ENCODE measurements around the gene RERE.

The RERE gene

DNA sequence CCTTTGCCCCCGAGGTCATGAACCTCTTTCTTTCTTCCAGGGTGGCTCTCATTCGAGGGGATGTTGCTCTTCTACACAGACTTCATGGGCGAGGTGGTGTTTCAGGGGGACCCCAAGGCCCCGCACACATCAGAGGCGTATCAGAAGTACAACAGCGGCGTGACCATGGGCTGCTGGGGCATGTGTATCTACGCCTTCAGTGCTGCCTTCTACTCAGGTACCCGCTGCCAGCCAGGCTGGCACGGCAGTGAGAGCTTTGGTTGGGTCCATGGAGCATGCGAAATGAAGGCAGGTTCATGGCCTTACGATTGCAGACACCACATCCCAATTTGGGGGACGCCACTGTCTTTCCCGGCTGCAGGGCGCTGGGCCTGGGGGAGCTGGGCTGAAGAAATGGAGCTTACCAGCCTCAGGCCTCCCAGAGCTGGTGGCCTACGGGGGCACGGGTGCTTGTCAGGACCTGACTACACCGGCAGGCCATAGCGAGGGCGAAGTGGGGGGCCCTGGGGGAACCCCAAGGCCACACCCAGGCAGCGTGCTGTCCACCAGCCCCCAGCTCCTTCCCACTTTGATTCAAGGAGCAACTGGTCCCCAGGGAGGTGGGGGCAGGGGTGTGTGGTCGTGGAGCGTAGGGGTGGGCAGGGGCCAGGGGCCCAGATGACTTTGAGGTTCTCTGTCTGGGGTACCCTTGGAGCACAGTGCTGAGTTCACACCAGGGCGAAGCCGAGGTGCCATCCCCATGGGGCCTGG is 479.5 kb downstream of the RERE start:
- DNase-seq, result no peak

DNA sequence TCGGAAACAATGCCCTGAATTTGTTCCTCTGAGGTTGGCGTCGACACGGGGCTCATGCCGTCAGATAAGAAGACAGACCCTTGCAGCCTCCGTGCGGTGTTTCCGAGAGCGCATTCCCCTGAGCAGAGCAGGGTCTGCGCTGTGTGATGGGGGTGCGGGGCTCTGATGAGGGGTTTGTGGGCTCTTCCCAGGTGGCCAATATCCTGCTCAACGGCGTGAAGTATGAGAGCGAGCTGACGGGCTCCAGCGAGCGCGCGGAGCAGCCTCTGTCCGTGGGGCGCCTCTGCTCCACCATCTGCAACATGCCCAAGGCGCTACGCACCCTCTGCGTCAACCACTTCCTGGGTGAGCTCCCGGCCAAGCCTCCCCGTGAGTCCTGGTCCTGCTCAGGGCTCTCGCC is 482.2 kb downstream of the RERE start:
- DNase-seq, result no peak

DNA sequence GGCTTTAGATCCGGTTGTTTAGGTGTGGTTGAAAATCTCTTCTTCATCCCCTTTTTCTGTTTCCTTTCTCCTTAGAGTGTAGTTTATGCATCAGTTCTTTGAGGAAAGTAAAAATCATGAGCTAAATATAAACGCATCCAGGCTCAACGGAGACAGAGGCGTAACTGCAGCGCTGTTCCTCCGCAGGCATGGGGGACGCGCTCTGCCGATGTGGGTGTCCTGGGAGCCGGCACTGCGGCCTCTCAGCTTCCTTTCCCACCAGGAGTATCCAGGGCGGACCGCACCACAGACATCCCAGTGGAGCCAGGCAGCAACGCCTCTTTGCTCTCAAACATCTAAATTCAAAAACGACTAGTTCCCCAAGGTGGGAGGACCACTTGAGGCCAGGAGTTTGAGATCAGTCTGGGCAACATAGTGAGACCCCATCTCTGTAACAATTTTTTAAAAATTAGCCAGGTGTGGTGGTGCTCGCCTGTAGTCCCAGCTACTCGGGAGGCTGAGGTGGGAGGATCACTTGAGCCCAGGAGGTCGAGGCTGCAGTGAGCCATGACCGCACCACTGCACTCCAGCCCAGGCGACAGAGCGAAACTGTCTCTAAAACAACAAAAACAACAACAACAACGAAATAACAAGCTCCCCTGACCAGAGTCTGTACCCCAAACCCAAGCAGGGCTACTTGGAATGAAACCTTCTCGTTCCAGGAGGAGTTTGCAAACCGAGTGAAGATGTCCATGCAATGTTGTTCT is 483.2 kb downstream of the RERE start:
- DNase-seq, result no peak

DNA sequence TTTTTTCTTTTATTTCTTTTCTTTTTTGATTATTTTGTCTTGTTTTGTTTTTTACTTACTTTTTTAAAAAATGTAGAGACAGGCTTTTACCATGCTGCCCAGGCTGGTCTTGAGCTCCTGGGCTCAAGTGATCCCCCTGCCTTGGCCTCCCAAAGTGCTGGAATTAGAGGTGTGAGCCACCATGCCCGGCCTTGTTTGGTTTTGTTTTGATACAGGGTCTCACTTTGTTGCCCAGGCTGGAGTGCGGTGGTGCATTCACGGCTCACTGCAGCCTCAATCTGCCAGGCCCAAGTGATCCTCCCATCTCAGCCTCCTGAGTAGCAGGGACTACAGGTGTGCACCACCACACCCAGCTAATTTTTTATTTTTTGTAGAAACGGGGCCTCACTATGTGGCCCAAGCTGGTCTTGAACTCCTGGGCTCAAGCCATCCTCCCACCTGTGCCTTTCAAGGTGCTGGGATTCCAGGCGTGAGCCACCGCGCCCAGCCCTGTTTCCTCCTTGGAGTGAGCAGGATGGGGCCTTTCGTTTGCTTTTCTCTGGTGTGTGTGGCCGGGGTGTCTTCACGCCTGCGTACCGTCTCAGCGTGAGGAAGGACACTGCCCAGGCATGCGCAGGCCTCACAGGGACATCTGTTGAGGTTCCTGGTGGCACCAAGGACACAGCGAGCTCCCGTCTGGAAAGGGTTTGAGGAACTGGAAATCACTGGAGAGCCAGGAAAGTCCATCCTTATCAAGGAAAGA is 484.0 kb downstream of the RERE start:
- DNase-seq, result no peak

DNA sequence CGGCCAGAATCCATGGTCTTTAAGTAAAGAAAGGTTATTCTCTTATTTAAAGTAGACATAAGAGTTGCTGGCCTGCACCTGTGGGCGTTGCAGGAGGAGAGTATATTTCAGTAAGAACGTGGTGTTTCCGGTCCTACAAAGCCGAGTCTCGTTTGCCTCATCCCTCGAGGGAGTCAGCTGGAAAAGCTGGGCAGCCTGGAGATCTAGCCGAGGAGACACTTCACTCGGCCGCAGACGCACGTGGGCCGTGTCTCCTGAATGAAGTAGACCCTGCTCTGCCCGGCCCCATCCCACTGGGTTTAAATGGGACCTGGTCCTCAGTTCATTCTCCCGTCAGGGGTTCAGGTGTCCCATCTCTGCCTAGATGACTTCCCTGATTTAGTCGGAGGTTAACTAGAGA is 484.6 kb downstream of the RERE start:
- no peak for DNase-seq

DNA sequence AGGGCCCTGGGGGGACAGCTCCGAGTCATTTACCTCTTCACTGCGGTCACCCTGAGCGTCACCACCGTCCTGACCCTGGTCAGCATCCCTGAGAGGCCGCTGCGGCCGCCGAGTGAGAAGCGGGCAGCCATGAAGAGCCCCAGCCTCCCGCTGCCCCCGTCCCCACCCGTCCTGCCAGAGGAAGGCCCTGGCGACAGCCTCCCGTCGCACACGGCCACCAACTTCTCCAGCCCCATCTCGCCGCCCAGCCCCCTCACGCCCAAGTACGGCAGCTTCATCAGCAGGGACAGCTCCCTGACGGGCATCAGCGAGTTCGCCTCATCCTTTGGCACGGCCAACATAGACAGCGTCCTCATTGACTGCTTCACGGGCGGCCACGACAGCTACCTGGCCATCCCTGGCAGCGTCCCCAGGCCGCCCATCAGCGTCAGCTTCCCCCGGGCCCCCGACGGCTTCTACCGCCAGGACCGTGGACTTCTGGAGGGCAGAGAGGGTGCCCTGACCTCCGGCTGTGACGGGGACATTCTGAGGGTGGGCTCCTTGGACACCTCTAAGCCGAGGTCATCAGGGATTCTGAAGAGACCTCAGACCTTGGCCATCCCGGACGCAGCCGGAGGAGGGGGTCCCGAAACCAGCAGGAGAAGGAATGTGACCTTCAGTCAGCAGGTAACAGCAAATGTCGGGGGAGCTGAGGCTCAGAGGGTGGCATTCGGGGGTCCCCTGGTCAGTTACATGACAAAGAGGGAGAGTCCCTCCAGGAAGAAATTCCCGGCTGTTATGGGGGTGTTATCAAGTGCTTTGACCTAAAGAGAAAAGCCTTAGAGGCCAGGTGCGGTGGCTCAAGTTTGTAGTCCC is 486.9 kb downstream of the RERE start:
- no peak for DNase-seq

DNA sequence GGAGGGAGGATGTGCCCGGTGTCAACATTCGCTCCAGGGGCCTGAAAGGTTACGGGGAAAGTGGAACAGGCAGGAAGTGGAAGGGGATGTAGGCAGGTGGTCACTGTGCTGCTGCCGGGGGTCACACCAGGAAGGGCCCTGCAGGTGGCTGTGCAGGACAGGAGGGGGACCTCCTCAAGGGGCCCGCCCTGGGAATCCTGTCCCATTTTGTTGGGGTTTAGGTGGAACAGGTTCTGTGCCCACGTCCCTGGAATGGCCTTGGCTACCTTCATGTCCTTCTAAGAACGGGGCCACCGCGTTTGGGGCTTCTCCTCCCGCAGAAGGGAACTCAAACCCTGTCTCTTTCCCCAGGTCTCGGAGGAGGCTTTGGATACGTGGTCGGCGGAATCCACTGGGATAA is 487.6 kb downstream of the RERE start:
- no peak for DNase-seq

DNA sequence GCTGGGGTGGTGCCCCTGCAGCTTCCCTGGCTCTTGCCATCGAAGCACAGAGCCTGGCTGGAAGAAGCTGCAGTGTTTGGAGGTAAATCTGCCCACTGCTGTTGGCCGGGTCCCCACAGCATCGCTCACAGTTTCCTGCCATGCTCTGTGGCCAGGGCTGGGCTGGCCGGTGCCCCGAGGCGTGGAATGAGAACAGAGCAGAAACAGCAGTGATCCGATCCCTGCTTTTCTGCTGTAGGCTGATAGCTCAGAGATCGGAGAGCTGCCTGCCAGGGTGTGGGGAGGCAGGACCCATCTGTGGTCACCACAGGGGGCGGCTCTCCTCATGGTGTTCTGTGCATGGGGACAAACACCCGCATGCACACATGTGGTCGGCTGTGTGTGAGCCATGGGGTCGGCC is 488.0 kb downstream of the RERE start:
- DNase-seq, result no peak

DNA sequence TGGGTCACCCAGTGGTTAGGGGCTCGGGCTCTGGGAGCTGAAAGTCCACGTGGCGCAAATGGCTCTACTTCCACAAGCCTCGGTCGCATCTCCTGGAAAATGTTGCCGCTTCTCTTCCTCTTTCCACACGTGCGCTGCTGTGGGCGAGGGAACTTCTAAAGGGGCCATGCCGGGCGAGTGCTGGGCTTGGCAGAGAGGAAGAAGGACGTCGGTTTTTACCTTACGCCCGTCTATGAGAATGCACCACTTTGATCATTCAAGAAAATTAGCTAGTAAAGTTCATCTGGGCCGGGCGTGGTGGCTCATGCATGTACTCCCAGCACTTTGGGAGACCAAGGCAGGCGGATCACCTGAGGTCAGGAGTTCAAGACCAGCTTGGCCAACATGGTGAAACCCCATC is 489.2 kb downstream of the RERE start:
- DNase-seq, result no peak

DNA sequence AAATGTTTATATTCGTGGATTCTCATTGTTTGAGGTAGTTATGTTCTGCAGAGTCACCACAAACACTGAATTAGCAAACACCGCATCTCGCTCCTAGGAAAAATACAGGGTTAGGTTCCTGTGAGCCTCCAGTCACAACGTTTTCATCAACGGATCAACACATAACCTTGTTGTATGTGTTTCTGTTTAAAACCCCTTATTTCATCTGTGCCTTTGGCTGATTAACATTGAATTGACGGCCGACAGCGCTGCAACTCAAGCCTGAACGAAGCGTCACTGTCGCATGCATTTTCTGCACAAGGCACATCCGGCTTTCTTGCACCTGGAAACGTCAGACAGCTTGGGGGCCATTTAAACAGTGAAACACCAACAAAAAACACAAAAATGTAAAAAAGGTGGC is 491.2 kb downstream of the RERE start:
- DNase-seq, result no peak

DNA sequence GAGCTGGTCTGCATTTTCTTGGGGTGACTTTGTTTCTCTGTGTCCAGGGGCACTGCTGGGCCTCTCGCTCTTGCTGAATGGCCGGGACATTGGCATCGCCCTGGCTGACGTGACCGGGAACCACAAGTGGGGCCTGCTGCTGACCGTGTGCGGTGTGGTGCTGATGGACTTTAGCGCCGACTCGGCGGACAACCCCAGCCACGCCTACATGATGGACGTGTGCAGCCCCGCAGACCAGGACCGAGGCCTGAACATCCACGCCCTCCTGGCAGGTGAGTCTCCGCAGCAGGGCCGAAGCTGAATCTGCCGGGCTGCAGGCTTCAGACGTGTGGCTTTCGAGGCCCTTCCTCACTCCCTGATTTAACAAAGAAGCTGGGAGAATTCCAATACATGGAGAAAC is 491.7 kb downstream of the RERE start:
- no peak for DNase-seq

DNA sequence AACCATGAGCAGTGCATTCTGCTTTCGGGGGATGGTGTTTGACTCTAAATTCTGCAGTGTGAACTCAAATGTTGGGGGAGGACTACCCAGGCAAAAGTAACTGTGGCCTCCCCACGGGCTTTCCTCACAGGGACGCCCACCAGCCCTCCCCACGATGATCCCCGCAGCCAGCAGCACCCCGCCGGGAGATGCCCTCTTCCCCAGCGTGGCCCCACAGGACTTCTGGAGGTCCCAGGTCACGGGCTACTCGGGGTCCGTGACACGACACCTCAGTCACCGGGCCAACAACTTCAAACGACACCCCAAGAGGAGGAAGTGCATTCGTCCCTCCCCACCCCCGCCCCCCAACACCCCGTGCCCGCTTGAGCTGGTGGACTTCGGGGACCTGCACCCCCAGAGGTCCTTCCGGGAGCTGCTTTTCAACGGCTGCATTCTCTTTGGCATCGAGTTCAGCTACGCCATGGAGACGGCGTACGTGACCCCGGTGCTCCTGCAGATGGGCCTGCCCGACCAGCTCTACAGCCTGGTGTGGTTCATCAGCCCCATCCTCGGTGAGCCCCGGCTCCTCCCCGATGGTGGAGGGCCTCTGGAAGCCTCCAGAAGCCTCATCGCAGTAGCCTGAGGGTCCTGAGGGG is 493.1 kb downstream of the RERE start:
- no peak for DNase-seq

DNA sequence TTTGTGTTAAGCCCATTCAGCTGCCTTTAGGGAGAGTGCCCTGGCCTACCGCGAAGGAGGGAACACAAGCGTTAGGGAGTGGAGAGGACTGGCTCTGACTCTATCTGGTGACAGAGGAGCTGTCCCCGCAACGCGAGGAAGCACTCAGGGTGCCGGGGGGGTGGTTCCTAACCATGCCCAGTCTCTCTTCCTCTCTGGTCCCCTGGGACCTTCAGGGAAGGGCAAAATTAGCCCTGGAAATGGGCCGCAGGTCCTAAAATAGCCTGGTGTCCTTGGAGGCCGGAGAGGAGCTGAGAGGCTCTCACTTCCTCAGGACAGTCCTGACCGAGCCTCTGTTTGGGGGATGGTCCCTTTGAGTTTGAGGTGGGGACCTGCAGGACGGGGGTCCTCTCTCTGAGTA is 493.7 kb downstream of the RERE start:
- no peak for DNase-seq

DNA sequence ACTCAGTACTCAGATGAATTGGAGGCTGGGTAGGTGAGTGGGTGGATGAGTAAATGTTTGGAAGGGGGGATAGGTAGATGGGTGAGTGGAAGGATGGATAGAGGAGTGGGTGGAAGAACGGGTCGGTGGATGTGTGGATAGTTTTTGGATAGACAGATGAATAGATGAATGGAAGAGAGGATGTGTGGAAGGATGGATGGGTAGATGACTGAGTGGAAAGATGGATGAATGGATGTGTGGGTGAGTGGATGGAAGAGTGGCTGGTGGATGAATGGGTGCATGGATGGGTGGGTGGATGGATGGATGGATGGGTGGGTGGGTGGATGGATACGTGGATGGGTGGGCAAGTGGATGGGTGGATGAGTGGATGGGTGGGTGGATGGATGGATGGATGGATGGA is 495.8 kb downstream of the RERE start:
- DNase-seq, result no peak

DNA sequence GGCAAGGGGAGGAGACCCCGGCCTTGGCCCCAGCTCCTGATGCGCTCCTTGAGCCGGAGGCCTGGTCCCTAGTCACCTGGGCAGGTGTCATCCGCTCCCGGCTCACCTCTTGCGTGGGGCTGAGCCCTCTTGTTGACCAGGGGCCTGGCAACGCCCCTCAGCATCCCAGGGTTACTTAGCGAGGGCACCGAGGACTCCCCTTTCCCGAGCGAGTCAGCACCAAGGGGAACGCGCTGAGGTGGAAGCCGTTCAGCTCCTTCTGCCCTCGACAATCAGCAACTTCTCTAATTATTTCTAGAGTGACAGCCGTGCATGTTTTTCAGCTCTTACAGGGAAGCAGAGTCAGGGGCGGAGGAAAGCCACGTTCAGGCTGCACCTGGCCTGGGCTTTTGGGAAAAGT is 499.0 kb downstream of the RERE start:
- no peak for DNase-seq

DNA sequence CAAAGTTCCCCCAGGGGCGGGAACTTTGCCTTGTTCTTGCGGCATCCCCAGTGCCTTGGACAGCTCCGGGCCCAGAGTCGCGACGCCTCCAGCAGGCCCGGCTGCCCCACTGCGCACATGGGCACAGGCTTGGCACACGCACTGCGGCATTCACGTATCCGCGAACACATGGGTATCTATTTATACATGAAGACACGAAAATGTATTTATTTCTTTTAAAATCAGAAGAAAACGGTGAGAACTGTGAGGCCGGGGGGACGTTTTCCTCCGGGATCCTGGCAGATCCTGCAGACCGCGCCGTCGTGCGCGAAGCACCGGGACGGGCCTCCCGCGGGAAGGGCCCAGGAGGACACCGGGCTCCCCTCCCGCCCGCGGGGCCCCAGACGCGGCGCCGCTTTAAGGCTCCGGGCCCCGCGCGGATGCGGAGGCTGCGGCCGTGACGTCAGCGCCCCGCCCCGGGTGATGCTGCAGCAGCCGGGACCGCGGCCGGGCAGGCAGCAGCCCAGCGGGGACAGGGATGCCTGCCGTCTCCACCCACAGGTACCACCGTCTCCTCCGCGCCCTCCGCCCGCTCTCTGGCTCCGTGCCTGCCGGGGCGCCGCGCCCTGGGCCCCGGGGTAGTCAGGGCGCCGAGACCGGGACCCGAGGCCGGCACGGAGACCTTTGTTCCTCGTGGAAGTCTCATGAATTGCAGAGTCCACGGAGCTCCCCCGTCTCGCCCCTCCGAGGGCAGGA is 499.6 kb downstream of the RERE start, which contains the start of gene SLC45A1:
Gene SLC45A1, plus strand, starts transcription at position 468 of the 735 bp plus-strand sequence. CDS start 6,216 bp downstream, outside the sequence.
- peak; percentile 82 for DNase-seq

DNA sequence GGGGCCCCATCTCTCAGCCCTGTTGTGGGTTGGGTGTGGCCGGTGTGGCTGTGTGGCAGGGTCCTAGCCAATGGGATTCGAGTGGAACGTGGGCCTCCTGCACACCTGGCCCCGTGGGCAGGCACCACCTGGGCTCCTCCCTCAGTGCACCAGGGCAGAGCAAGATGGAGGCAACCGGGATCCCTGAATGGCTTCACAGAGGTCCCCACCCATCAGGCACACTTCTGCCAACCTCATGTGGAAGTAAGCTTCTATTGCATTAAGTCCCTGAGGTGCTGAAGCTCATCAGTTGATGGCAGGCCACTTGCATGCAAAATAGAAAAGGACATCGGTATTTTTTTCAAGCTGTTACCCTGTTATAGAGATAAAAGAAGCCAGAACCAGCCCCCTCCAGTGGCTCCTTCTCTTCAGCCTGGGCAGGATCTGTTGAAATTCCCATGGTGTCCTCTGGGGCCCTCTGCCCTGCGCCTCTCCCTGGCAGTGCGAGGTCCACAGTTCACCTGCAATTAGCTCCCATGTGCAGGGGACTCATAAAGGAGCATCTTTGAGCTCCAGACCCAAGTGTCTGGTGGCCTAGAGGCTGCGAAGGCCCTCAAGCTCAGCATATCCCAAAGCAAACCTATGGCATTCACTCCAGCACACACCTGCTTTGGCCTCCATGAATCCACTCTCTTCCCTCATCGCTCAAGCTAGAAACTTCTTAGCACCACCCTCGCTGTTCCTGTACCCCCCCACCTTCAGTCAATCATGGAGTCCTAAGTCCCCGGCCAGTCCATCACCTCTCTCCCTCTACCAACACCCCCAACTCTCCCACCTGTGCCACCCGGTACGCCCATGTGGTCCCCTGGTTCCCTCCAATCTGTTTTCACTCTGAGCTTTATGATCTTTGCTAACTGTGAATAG is 501.6 kb downstream of the RERE start:
- no peak for DNase-seq

DNA sequence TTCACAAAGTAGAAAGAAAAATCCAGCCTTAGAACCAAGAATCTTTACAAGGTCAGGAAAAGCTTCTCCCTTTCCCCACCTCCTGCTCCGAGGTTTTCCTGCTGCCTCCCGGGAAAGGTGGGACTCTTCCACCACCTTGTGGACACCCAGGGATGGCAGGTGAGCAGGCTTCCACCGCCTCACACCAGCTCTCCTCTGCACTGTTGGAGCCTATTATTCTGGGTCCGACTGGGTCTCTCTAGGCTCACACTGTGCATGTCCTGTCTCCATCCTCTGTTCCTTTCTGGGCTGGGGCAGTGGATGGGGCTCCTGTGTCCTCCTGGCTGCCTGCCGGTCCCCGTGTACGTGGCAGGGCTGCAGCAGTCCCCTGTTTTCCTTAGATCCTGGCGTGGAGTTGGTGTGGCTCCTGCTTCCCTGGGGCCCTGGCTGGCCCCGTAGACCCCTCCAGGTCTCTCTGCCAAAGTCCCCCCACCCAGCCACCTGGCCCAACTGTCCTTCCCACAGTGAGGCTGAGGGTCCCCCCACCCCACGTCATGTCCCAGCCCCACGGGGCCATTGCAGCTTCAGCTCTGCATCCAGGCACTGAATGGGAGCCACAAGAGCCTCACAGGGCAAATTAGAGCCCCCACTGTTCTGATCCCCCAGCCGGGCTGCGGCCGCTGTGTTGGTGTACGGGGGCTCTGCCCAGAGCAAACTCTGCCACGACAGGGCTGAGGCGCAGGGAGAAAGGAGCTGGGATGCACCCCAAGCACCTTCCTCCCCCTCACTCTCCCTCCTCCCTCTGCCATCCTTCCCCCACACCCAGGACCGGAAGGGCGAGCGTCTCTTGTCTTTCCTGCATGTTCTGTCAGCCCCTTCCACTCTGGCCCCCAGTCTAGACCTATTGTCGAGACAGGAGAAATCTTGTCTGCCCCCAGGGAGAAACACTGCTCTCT is 502.8 kb downstream of the RERE start:
- DNase-seq, result peak; percentile 60

DNA sequence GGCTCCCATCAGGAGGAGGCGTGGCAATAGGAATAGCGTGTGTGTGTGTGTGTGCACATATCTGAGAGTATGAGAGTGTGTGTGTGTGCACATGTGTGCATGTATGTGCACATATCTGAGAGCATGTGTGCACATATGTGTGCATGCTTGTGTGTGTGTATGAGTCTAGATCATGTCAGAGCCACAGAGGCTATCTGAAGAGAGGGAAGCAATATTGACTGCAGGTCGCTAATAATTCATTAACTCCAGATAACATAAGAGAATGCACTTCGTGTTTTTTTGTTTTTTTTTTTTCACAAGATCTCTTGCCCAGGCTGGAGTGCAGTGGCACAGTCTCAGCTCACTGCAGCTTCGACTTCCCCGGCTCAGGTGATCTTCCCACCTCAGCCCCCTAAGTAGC is 504.2 kb downstream of the RERE start:
- DNase-seq, result no peak
